NT2/D1 (cell line): Measurements from ENCODE around the gene B4GALNT4.

Experiments used
- SUZ12 ChIP-seq: IDR thresholded peaks from 2 replicates; pipeline ENCODE4 v1.6.1; 2011; ENCODE audit not compliant: insufficient read length, insufficient read depth; ENCODE audit errors: extremely low read depth
- YY1 ChIP-seq: IDR thresholded peaks from 2 replicates; pipeline ENCODE4 v1.6.1; 2011; ENCODE audit not compliant: insufficient read length, insufficient read depth
- ZNF274 ChIP-seq: IDR thresholded peaks from 2 replicates; pipeline ENCODE4 v1.6.1; 2011; ENCODE audit warnings: mild to moderate bottlenecking, low read depth, low read length

GRCh38 chr11:409600-410483 lies 40.5 kb downstream of the B4GALNT4 start:
- TF ChIP-seq YY1 (no peak), SUZ12 (no peak), ZNF274 (no peak)
